HCT116 (cell line): ENCODE results near the gene IL17RD.

Experiments used
- ATF3 ChIP-seq: IDR thresholded peaks from 2 replicates; pipeline ENCODE4 v1.6.1; 2012
- CTCF ChIP-seq, 3 experiments: fragments of 200-600 bp in 1 of 3; sonication (generic) in 1 of 3; IDR thresholded peaks in 2 of 3; conservative IDR thresholded peaks in 1 of 3; 2 replicates each; pipeline ENCODE4 v1.5.1; 2012 to 2017; ENCODE audit warnings: low read depth in 2 of 3, low read length in 2 of 3, antibody characterized with exemption in 1 of 3, borderline replicate concordance in 1 of 3, control low read depth in 1 of 3, mild to moderate bottlenecking in 1 of 3, mixed read lengths in 1 of 3, mixed run types in 1 of 3, moderate library complexity in 1 of 3; ENCODE audit not compliant: insufficient read depth in 1 of 3
- ELF1 ChIP-seq: IDR thresholded peaks from 2 replicates; pipeline ENCODE4 v1.6.1; 2012; ENCODE audit warnings: low read depth, borderline replicate concordance
- EZH2 ChIP-seq: fragments of 200-600 bp; sonication (generic); IDR thresholded peaks from 2 replicates; pipeline ENCODE4 v1.6.1; 2017; ENCODE audit warnings: antibody characterized with exemption, mixed run types
- POLR2A ChIP-seq: IDR thresholded peaks from 2 replicates; pipeline ENCODE4 v1.7.0; 2011; ENCODE audit warnings: borderline replicate concordance; ENCODE audit not compliant: insufficient read depth, insufficient read length; ENCODE audit errors: extremely low read depth
- POLR2AphosphoS5 ChIP-seq: IDR thresholded peaks from 2 replicates; pipeline ENCODE4 v1.6.1; 2011; ENCODE audit warnings: mild to moderate bottlenecking, low read depth, low read length, moderate library complexity
- RAD21 ChIP-seq: IDR thresholded peaks from 2 replicates; pipeline ENCODE4 v1.6.1; 2012; ENCODE audit warnings: low read depth, mild to moderate bottlenecking
- ZBTB33 ChIP-seq: IDR thresholded peaks from 2 replicates; pipeline ENCODE4 v1.6.1; 2011; ENCODE audit warnings: mild to moderate bottlenecking, low read length, moderate library complexity; ENCODE audit not compliant: insufficient replicate concordance; ENCODE audit errors: extremely low read depth
- TF ChIP-seq, protein P1 (sequence below): IDR thresholded peaks from 2 replicates; pipeline ENCODE4 v1.6.1; 2012; ENCODE audit warnings: low read depth
- TF ChIP-seq, protein P2 (sequence below): IDR thresholded peaks from 2 replicates; pipeline ENCODE4 v1.6.1; 2012

- TF ChIP-seq POLR2A (no peak), CTCF (IDR thresholded peaks at IDR 0.05 in 2 of 3, conservative IDR thresholded peaks at IDR 0.05 in 1 of 3; ENCODE audit: borderline replicate concordance in 1 of 3, insufficient read depth in 1 of 3, low read depth in 2 of 3, low read length in 2 of 3) (no peak), RAD21 (no peak), ATF3 (no peak), ZBTB33 (no peak), POLR2AphosphoS5 (no peak), ELF1 (no peak), EZH2 (no peak)
- TF ChIP-seq, protein P1, sequence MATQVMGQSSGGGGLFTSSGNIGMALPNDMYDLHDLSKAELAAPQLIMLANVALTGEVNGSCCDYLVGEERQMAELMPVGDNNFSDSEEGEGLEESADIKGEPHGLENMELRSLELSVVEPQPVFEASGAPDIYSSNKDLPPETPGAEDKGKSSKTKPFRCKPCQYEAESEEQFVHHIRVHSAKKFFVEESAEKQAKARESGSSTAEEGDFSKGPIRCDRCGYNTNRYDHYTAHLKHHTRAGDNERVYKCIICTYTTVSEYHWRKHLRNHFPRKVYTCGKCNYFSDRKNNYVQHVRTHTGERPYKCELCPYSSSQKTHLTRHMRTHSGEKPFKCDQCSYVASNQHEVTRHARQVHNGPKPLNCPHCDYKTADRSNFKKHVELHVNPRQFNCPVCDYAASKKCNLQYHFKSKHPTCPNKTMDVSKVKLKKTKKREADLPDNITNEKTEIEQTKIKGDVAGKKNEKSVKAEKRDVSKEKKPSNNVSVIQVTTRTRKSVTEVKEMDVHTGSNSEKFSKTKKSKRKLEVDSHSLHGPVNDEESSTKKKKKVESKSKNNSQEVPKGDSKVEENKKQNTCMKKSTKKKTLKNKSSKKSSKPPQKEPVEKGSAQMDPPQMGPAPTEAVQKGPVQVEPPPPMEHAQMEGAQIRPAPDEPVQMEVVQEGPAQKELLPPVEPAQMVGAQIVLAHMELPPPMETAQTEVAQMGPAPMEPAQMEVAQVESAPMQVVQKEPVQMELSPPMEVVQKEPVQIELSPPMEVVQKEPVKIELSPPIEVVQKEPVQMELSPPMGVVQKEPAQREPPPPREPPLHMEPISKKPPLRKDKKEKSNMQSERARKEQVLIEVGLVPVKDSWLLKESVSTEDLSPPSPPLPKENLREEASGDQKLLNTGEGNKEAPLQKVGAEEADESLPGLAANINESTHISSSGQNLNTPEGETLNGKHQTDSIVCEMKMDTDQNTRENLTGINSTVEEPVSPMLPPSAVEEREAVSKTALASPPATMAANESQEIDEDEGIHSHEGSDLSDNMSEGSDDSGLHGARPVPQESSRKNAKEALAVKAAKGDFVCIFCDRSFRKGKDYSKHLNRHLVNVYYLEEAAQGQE = no peak
- TF ChIP-seq, protein P2, sequence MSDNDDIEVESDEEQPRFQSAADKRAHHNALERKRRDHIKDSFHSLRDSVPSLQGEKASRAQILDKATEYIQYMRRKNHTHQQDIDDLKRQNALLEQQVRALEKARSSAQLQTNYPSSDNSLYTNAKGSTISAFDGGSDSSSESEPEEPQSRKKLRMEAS = no peak
Observed at GRCh38 chr3:57048728-57049127, 116.4 kb downstream of the IL17RD start.
